DOHH2 (cell line): Measurements from ENCODE around the gene SH2B2.

Source experiments
- H3F3A ChIP-seq: fragments of 200-600 bp; sonication (generic), shearing (Covaris generic); 2 replicates; pipeline ENCODE4 v1.6.0; 2016; ENCODE audit warnings: antibody characterized with exemption, mild to moderate bottlenecking; ENCODE audit not compliant: control insufficient read depth, insufficient read depth
- H3K27ac ChIP-seq: fragments of 200-600 bp; sonication (generic); 2 replicates; pipeline ENCODE4 v1.5.1; 2014; ENCODE audit warnings: low read depth, mild to moderate bottlenecking, low read length, moderate library complexity
- H3K27me3 ChIP-seq: fragments of 200-600 bp; sonication (generic); 2 replicates; pipeline ENCODE4 v1.6.1; 2014; ENCODE audit warnings: mild to moderate bottlenecking, low read length, mixed read lengths; ENCODE audit not compliant: control insufficient read depth
- H3K36me3 ChIP-seq: fragments of 200-600 bp; sonication (generic); 2 replicates; pipeline ENCODE4 v1.6.1; 2014; ENCODE audit warnings: mild to moderate bottlenecking, low read length, moderate library complexity, mixed read lengths; ENCODE audit not compliant: control insufficient read depth
- H3K4me1 ChIP-seq: fragments of 200-600 bp; sonication (generic); 2 replicates; pipeline ENCODE4 v1.6.1; 2014; ENCODE audit warnings: mild to moderate bottlenecking, low read length, mixed read lengths; ENCODE audit not compliant: control insufficient read depth
- H3K4me2 ChIP-seq: fragments of 200-600 bp; sonication (generic); 2 replicates; pipeline ENCODE4 v1.6.0; 2014; ENCODE audit warnings: mild to moderate bottlenecking, low read length, moderate library complexity
- H3K4me3 ChIP-seq: fragments of 200-600 bp; sonication (generic); 2 replicates; pipeline ENCODE4 v1.5.1; 2014; ENCODE audit warnings: mild to moderate bottlenecking, low read length, mixed read lengths
- H3K79me2 ChIP-seq: fragments of 200-600 bp; sonication (generic); 2 replicates; pipeline ENCODE4 v1.6.1; 2014; ENCODE audit warnings: mild to moderate bottlenecking, low read length, mixed read lengths; ENCODE audit not compliant: control insufficient read depth
- H3K9me2 ChIP-seq: fragments of 200-600 bp; sonication (generic); replicated peaks from 2 replicates; pipeline ENCODE4 v1.6.1; 2014; ENCODE audit warnings: mild to moderate bottlenecking, low read length, mixed read lengths; ENCODE audit not compliant: control insufficient read depth
- H3K9me3 ChIP-seq: fragments of 200-600 bp; sonication (generic); 2 replicates; pipeline ENCODE4 v1.6.1; 2014; ENCODE audit warnings: antibody characterized with exemption, low read length, mixed read lengths; ENCODE audit not compliant: control insufficient read depth, insufficient read depth
- H4K20me1 ChIP-seq: fragments of 200-600 bp; sonication (generic); 2 replicates; pipeline ENCODE4 v1.6.0; 2014; ENCODE audit warnings: low read depth, mild to moderate bottlenecking, antibody characterized with exemption, low read length, moderate library complexity; ENCODE audit not compliant: control insufficient read depth, insufficient read depth
- CTCF ChIP-seq: fragments of 200-600 bp; sonication (generic); IDR thresholded peaks from one replicate; pipeline ENCODE4 v1.5.1; 2014; ENCODE audit warnings: antibody characterized with exemption, mild to moderate bottlenecking, low read depth, low read length; ENCODE audit not compliant: poor library complexity, severe bottlenecking
- EZH2phosphoT487 ChIP-seq: fragments of 200-600 bp; sonication (generic); IDR thresholded peaks from 2 replicates; pipeline ENCODE4 v1.6.1; 2017; ENCODE audit warnings: borderline replicate concordance, mild to moderate bottlenecking, antibody characterized with exemption, low read length, moderate library complexity, mixed read lengths

The SH2B2 gene

GRCh38 chr7:102272917-102273748 is 13.5 kb upstream of the SH2B2 start:
- Histone ChIP-seq H3F3A (no peaks in the 10 kb centered on the region), H3K9me3 (no peaks in the 10 kb centered on the region), H3K4me1 (peaks cover 10% of the 10 kb centered on the region), H3K36me3 (no peaks in the 10 kb centered on the region), H3K79me2 (no peaks in the 10 kb centered on the region), H3K27me3 (no peaks in the 10 kb centered on the region), H3K4me2 (no peak overlapping the region), H4K20me1 (no peaks in the 10 kb centered on the region), H3K27ac (no peak overlapping the region), H3K4me3 (no peak overlapping the region), H3K9me2 (no peaks in the 10 kb centered on the region)
- TF ChIP-seq EZH2phosphoT487 (no peak), CTCF (no peak)

GRCh38 chr7:102273749-102274712 is 12.6 kb upstream of the SH2B2 start:
- Histone ChIP-seq H3K4me1 (peaks cover 15% of the 10 kb centered on the region), H3F3A (no peaks in the 10 kb centered on the region), H3K79me2 (no peaks in the 10 kb centered on the region), H3K27ac (no peak overlapping the region), H3K36me3 (no peaks in the 10 kb centered on the region), H3K9me2 (no peaks in the 10 kb centered on the region), H3K4me3 (no peak overlapping the region), H3K27me3 (no peaks in the 10 kb centered on the region), H4K20me1 (no peaks in the 10 kb centered on the region), H3K9me3 (no peaks in the 10 kb centered on the region), H3K4me2 (no peak overlapping the region)
- TF ChIP-seq CTCF: no peak
- no peak for TF ChIP-seq EZH2phosphoT487

- TF ChIP-seq CTCF (no peak), EZH2phosphoT487 (no peak)
- no peak overlapping the region for H3K4me2 ChIP-seq
- H3K9me2 ChIP-seq: no peaks in the 10 kb centered on the region
- H3K9me3 ChIP-seq: no peaks in the 10 kb centered on the region
- no peak overlapping the region for H3K27ac ChIP-seq
- no peaks in the 10 kb centered on the region for H3F3A ChIP-seq
- H3K4me3 ChIP-seq: no peak overlapping the region
- H3K79me2 ChIP-seq: no peaks in the 10 kb centered on the region
- peaks cover 26% of the 10 kb centered on the region for H3K4me1 ChIP-seq
- H3K27me3 ChIP-seq: no peaks in the 10 kb centered on the region
- no peaks in the 10 kb centered on the region for H4K20me1 ChIP-seq
- no peaks in the 10 kb centered on the region for H3K36me3 ChIP-seq
Measured at GRCh38 chr7:102275123-102275703, 11.5 kb upstream of the SH2B2 start.
